ENCODE results near the gene GALP. TPM values are rescaled to one million over a fixed set of nuclear protein-coding genes. Genes with fewer than 3 reads are reported as not detected.
"Not testable (repeated sequence)": the region's sequence is repeated elsewhere in the genome, so short reads cannot be mapped to it uniquely, and the experiment has no call there.

Gene GALP
- total RNA-seq, 1 donor from 2014 or later = 0.37 TPM

DNA sequence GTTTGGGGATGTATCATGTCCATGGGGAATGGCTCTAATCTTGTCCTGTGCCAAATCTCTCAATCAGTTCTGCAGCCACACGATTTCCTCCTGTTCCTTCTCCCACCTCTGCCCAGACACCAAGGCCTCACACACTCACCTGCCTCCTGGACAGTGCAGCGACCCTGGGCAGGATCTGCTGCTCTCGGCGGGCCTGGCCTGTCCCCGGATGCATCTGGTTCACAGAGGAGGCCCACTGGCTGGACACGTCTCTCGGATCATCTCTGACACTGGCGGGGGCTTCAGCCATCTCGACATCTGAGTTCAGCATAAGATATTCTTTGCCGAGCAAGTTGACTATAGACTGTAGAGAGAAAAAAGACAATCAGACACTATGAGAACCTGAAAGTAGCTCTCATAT lies 15.9 kb downstream of the GALP start:
- H3K27ac Mint-ChIP-seq (ENCODE audit: unreplicated experiment) = no peak overlapping the region
- no peak overlapping the region for H3K4me3 Mint-ChIP-seq
- no peaks in the 10 kb centered on the region for H3K9me3 Mint-ChIP-seq
- H3K36me3 Mint-ChIP-seq (ENCODE audit: low read depth) = no peaks in the 10 kb centered on the region
- TF ChIP-seq, protein P1, sequence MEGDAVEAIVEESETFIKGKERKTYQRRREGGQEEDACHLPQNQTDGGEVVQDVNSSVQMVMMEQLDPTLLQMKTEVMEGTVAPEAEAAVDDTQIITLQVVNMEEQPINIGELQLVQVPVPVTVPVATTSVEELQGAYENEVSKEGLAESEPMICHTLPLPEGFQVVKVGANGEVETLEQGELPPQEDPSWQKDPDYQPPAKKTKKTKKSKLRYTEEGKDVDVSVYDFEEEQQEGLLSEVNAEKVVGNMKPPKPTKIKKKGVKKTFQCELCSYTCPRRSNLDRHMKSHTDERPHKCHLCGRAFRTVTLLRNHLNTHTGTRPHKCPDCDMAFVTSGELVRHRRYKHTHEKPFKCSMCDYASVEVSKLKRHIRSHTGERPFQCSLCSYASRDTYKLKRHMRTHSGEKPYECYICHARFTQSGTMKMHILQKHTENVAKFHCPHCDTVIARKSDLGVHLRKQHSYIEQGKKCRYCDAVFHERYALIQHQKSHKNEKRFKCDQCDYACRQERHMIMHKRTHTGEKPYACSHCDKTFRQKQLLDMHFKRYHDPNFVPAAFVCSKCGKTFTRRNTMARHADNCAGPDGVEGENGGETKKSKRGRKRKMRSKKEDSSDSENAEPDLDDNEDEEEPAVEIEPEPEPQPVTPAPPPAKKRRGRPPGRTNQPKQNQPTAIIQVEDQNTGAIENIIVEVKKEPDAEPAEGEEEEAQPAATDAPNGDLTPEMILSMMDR (conservative IDR thresholded peaks at IDR 0.05) = no peak
- no peak for DNase-seq (ENCODE audit: low read depth, low spot score)
- H3K4me1 Mint-ChIP-seq = no peaks in the 10 kb centered on the region
- no peaks in the 10 kb centered on the region for H3K27me3 Mint-ChIP-seq (ENCODE audit: low read depth)

DNA sequence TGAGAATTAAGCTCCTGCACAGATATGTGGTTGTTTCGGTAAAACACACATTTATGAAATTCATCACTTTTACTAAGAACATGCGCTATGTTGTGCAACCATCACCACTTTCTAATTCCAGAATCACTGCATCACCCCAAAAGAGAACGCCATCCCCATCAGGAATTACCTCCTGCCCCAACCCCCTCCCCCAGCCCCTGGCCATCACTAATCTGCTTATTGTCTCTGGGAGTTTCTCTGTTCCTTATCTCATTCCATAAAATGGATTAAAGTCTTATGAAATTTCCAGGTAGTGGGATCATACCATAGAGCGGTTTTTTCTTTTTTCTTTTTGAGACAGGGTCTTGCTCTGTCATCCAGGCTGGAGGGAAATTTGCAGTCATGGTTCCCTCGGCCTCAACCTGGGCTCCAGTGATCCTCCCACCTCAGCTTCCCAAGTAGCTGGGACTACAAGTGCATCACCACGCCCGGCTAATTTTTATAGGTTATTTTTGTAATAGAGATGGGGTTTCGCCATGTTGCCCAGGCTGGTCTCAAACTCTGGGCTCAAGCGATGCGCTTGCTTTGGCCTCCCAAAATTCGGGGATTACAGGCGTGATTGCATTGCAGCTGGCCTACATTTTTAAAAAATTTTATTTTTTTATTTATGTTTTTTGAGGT lies 18.3 kb downstream of the GALP start:
- TF ChIP-seq, protein P1 (conservative IDR thresholded peaks at IDR 0.05) = no peak
- DNase-seq (ENCODE audit: low read depth, low spot score) = no peak
- no peak overlapping the region for H3K4me3 Mint-ChIP-seq
- H3K9me3 Mint-ChIP-seq = no peaks in the 10 kb centered on the region
- no peak overlapping the region for H3K27ac Mint-ChIP-seq (ENCODE audit: unreplicated experiment)
- H3K36me3 Mint-ChIP-seq (ENCODE audit: low read depth) = no peaks in the 10 kb centered on the region
- H3K27me3 Mint-ChIP-seq (ENCODE audit: low read depth) = no peaks in the 10 kb centered on the region
- H3K4me1 Mint-ChIP-seq = no peaks in the 10 kb centered on the region

DNA sequence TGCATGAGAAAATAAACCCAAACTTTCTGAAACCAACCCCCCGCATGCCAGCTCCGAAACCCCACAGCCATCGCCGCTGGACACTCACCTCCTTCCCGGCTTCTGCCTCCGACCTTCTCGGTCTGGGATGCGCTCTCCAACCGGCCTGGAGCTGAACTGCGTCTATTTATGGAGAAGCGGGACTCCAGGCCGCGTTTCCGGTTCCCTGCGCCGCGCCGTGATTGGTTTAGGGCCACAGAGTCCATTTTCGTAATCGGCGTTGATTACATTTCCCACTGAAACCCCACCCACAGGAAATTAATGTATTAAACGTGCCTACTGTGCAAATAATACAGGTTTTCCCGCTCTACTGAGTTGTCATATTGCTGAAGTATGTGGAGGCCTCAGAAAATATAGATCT lies 21.8 kb downstream of the GALP start, which contains the start of gene ZSCAN5B:
Gene ZSCAN5B, minus strand, starts transcription at position 138 of the 400 bp plus-strand sequence. CDS start 4,731 bp downstream, outside the sequence.
- H3K4me3 Mint-ChIP-seq; H3K27ac Mint-ChIP-seq (ENCODE audit: unreplicated experiment); H3K36me3 Mint-ChIP-seq (ENCODE audit: low read depth); DNase-seq (ENCODE audit: low read depth, low spot score); H3K9me3 Mint-ChIP-seq; H3K4me1 Mint-ChIP-seq: not testable (repeated sequence)
- peaks cover 16% of the 10 kb centered on the region for H3K27me3 Mint-ChIP-seq (ENCODE audit: low read depth)

DNA sequence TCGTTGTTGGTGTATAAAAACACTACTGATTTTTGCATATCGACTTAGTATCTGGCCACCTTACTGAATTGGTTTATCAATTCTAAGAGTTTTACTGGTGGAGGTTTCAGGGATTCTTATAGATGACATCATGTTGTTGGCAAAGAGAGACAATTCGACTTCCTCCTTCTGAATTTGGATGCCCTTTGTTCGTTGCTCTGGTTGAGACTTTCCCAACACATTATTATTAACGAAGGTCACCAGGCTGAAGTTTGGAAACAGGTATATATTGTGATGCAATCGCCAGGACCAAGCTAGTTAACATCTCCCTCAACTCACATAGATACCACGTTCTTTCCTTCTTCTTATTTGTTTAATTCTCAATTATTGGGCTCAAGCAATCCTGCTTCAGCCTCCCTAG lies 23.9 kb downstream of the GALP start:
- TF ChIP-seq, protein P1 (conservative IDR thresholded peaks at IDR 0.05) = no peak
- H3K9me3 Mint-ChIP-seq = no peaks in the 10 kb centered on the region
- H3K27me3 Mint-ChIP-seq (ENCODE audit: low read depth) = peaks cover 21% of the 10 kb centered on the region
- no peak overlapping the region for H3K27ac Mint-ChIP-seq (ENCODE audit: unreplicated experiment)
- no peak for DNase-seq (ENCODE audit: low read depth, low spot score)
- H3K36me3 Mint-ChIP-seq (ENCODE audit: low read depth) = no peaks in the 10 kb centered on the region
- no peak overlapping the region for H3K4me3 Mint-ChIP-seq
- no peaks in the 10 kb centered on the region for H3K4me1 Mint-ChIP-seq

DNA sequence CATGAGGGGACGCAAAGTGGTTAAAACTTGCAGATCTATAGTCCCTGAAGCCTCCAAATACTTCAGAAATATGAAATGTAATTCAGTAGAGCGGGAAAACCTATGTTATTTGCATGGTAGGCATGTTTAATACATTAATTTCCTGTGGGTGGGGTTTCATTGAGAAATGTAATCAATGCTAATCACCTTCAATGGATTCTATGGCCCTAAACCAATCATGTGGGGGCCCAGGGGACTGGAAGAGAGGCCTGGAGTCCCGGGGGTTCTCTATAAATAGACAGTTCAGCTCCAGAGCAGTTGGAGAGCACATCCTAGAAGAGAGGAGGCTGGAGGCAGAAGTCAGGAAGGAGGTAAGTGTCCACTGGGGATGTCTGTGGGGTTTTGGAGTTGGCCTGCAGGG lies 26.2 kb downstream of the GALP start, which contains the start of gene ZSCAN5C:
Gene ZSCAN5C, plus strand, starts transcription at position 301 of the 400 bp plus-strand sequence. CDS start 3,641 bp downstream, outside the sequence.
- H3K4me3 Mint-ChIP-seq = no peak within 1 kb of the TSS
- no peak for DNase-seq (ENCODE audit: low read depth, low spot score)
- TF ChIP-seq, protein P1 (conservative IDR thresholded peaks at IDR 0.05) = no peak
- no peaks in the 10 kb centered on the region for H3K4me1 Mint-ChIP-seq
- no peaks in the 10 kb centered on the region for H3K9me3 Mint-ChIP-seq
- H3K27ac Mint-ChIP-seq (ENCODE audit: unreplicated experiment) = no peak within 1 kb of the TSS
- H3K36me3 Mint-ChIP-seq (ENCODE audit: low read depth) = no peaks in the 10 kb centered on the region
- peaks cover 31% of the 10 kb centered on the region for H3K27me3 Mint-ChIP-seq (ENCODE audit: low read depth)

DNA sequence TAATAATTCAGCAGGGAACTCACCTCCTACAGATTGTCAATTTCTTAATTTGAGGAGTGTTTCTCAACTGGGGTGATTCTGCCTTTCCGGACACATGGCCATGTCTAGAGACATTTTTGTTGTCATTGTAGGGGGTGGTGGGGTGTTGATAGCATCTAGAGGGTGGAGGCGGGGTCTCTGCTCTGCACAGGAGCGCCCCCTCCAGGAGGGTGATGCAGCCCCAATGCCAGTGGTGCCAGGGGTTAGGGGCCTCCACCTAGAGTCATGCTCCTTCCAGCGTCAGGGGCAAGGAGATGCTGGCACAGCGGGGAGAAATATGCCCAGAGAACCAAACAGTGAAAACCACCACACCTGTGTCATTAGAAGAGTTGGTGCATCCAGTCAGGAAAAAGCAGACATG lies 31.8 kb downstream of the GALP start:
- not testable (repeated sequence) for H3K4me1 Mint-ChIP-seq; H3K27ac Mint-ChIP-seq (ENCODE audit: unreplicated experiment); H3K36me3 Mint-ChIP-seq (ENCODE audit: low read depth); H3K4me3 Mint-ChIP-seq; H3K9me3 Mint-ChIP-seq; DNase-seq (ENCODE audit: low read depth, low spot score)
- H3K27me3 Mint-ChIP-seq (ENCODE audit: low read depth) = peaks cover 15% of the 10 kb centered on the region

Data from neural crest cell (in vitro differentiated cells).